GM18502 (cell line): Measurements from ENCODE around the gene SRPK2.

ENCODE experiments used
- ATAC-seq: cut with Tn5 transposase; IDR thresholded peaks from one replicate; pipeline ENCODE4 v1.9.1; 2021; ENCODE audit warnings: mild to moderate bottlenecking; ENCODE audit not compliant: unreplicated experiment, poor library complexity

SRPK2 gene

DNA sequence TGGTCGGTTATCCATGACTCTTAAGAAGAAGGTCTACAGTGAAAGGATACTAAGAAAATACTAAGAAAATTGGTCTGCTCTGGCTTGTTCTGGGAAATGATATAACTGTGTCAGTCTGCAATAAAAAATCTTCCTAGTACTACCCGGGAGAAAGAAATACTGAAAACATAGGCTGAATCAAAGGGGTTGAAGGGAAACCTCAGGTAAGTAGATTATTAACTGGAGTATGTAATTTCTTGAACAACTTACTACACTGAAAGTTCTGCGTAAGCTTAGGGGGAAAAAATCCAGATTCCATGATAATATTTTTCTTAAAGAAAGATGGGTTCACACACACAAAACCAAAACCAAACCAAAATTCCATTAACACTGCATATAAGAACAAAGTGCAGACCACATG lies 231.4 kb downstream of the SRPK2 start:
- ATAC-seq = no peak

DNA sequence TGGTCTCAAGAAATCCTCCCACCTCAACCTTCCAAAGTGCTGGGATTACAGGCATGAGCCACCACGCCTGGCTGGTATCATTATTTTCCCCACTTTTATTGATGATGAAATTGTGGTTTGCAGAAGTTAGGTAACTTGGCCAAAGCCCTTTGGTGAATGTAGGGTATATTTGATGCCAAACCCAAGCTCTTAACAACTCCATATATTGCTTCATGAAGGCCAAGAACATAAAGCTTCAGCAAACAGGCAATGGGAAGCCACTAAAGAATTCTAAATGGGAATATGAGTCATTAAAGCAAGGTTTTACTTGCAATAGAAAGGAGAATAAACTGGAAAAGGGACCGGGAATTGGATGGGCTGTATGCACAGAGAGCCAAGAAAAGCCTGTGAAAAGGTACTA lies 232.0 kb downstream of the SRPK2 start:
- ATAC-seq = no peak

DNA sequence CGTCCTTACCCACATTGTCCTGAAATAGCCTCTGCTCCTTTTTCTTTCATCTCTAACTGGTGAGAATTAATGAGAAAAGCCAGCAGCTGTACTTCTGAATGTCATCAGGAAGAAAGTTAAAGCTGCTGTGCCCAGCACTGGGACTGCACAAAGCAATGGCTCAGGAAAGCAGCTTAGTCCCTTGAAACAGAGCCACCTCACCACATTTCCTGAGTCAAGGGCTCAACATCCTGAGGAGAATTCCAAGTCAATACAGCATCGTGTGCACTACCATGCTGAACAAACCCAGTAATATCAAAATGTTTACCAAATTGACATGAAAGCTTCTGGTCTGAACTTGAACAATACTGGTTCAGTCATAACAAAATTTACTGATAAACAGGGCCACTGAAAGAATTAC lies 234.6 kb downstream of the SRPK2 start:
- no peak for ATAC-seq

DNA sequence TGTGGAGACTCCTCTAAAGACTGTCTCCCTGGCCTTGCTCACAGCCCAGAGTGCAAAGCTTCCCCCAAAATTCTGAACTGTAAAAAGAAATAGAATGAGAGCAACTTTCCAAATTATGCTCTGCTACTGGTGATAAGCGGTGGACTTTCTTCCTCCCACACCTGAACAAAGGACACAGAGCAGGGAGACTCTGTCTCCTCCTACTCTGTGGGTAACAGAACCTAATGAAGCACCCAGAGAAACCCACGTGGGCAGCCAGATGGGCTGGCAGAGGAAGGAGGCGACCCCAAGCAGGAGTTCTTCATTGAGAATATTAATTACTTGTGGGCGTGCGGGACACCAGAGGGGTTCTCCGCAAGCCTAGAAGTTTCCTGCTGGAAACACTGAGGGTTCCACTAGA lies 235.2 kb downstream of the SRPK2 start:
- no peak for ATAC-seq

DNA sequence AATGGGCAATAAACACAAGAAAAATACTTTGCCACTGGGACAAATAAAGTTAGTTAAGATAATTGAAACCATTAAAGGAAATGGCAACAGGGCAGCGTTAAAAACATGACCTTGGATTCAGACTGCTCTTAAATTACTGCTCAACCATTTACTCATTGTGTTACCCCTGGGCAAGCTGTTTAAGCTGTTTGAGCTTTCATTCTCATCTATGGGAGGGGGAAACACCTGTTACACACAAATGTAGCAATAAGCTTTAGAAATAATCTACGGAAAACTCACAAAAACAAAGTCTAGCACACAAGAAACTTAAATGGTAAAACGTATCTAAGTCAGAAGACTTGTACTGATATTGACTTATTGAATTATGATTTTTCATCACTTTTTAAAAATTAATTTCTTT lies 237.6 kb downstream of the SRPK2 start:
- no peak for ATAC-seq

DNA sequence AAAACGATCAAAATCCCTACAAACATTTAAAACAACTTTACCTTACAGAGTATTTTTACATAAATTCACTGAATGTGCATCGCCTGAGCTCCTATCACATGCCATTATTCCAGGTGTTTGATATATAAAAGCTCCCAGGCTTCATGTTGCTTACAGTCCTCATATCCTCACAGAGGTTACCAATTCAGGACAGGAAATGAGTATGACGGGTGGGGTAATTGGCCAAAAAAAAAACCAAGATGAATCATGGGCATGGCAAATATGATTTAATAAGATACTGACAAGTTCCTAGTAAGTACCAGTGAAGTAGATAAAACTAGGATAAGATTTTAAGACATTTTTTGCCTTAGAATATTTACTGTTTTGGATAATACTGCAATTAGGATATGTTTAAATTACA lies 238.9 kb downstream of the SRPK2 start:
- no peak for ATAC-seq

DNA sequence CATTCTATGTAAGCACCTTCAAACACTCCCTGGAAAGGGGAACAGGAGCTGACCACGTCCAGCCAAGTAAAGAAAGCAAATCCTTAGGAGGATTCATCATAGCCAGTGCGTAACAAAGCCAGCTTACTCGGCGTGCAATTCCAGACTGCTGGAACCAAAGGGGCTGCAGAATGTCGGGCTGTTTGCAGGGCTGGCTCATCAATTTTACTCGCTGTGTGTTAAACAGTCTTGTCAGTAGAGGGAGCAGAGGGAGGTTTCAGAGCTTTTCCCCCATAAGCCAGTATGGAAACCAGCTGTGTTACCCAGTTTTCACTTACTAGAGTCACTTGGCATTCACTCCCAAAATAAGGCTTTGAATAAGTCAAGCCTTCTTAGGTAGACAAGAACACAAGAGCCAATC lies 247.7 kb downstream of the SRPK2 start:
- no peak for ATAC-seq

DNA sequence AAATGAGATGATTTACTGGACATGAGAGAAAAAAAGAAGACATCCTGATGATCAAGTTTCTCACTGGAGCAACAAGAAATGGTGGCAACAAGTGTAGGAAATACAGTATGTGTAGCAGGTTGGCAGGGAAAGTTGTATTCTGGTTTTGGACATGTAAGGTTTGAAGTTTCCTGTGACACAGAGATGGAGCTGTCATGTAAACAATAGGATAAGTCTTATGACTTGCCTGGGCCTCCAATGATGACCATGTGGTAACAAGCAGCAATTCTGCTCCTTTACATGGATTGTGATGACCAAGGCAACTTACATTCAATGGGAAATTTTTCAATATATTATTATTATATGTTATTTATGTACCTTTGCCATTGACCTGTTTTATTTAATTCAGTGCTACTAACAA lies 249.3 kb downstream of the SRPK2 start:
- ATAC-seq = no peak

DNA sequence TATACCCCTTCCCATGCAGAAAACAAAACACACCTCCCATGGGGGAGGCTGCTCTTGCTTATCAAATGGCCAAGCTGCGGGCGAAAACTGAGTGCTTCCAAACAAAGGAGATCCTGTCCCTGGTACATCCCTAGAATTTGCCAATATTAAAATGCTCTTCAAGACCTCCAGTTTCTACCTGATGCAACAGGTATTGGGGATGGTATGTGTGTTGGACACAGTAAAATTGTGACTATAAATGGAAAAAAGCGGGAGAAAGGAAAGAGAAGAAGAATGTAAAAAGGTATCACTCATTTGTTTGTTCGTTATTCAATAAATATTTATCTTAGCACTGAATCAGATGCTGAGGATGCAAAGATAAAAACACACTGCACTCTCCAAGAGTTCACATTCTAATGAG lies 250.8 kb downstream of the SRPK2 start:
- ATAC-seq = no peak

DNA sequence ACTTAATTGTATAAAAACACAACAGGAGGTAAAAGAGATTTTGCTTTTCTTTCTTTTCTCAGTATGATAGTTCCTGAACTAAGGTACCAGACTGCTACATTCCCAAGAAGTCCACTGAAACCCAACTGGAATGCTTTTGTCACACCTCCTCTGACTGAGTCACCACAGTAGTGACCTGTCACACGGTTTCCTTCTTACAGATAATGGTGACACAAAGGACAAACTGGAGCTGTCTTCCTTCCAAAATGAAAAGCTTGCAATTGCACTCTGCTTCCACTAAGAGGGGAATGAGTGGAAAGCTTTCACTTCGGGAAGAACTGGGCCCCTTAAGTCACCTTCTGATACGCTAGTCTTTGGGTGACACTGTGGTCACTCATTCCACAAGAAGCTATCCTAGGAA lies 252.5 kb downstream of the SRPK2 start:
- ATAC-seq = no peak

DNA sequence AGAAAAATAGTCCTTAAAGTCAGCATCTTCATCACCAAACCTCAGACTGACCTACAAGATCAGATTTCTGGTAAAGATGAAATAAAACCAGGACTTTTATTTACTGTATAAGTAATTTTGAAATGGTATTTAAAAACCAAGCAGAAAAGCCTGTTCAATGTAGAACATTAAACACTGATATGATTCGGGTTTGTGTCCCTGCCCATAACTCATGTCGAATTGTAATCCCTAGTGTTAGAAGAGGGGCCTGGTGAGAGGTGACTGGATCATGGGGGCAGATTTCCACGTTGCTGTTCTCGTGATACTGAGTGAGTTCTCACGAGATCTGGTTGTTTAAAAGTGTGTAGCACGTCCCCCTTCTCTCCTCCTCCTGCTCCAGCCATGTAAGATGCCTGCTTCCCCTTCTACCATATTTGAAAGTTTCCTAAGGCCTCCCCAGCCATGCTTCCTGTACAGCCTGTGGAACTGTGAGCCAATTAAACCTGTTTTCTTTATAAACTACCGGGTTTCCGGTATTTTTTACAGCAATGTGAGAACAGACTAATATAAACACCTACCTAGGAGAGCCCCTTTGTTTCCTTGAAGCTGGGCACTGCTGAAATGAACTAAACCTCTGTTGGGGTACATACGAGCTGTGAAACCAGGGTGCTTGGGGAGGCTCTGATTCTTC lies 254.6 kb downstream of the SRPK2 start:
- ATAC-seq = no peak

DNA sequence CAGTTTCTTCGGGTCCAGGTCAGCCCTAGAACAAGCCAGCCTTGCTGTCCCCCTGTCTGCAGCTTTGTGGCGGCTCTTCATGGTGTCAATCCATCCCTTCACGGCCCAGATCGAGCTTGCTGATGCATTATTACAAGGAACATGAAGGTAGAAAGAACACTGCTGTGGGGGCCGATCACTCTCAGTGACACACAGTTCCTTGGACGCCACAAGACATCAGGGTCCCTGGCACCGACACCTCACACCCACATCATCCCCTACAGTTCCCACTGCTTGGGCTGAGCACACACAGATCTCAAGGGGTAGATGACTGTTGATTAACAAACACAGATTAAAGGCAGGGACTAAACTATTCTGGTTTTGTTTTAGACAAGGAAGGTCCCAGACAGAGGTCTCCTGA lies 255.4 kb downstream of the SRPK2 start:
- ATAC-seq = no peak

DNA sequence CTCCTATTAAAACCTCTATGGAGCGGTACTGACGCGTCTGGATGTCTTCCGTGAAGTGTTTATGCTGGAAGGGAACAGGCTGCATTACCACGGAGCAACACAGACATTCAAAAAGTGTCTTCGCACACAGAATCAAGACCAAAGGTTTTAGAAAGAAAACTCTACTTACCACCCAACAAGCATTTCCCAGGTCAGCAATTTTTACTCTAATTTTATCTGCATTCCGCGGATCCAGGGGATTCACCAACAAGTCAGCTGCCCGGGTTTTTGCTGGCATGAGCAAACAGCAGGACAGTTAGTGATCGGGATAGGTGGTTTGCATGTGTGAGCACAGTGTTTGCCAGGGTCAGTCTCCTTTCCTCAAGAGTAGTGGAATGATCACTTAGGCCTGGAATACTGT lies 255.9 kb downstream of the SRPK2 start:
- no peak for ATAC-seq

DNA sequence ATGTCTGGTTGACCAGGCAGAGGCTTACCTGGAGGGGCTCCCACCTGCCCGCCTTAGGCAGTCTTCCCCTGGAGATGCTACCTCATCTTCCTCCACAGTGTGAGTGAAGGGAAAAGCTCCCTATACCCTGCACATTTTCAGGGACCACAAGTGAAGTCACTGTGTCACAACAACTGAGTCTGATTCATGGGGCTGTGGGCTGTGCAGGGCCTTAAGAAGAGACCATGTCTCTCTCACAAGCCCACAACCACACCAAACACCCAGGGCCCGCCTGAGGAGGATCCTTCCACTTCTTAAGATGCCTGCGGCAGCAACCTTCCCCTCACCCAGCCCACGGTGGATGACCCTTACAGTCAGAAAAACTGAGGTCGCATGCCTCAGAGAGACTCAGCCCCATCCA lies 256.4 kb downstream of the SRPK2 start:
- no peak for ATAC-seq

DNA sequence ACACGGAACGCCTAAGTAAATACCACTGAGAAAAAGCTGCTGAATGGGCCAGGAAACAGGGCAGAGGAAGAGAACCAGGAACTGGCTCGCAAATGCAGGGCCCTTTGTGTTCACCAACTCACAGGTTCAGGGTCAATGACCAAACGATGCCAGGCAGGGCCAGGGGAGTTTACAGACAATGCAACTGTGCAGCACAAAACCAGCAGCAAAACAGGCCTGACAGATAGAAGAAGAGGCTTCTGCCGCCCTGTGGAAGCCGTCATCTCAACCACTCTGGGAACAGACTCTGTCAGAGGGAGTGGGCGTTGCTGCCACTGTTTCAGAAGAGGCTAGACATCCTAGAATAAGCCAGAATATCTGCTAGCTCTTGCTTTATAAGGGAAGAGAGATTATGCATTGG lies 256.8 kb downstream of the SRPK2 start:
- ATAC-seq = no peak

DNA sequence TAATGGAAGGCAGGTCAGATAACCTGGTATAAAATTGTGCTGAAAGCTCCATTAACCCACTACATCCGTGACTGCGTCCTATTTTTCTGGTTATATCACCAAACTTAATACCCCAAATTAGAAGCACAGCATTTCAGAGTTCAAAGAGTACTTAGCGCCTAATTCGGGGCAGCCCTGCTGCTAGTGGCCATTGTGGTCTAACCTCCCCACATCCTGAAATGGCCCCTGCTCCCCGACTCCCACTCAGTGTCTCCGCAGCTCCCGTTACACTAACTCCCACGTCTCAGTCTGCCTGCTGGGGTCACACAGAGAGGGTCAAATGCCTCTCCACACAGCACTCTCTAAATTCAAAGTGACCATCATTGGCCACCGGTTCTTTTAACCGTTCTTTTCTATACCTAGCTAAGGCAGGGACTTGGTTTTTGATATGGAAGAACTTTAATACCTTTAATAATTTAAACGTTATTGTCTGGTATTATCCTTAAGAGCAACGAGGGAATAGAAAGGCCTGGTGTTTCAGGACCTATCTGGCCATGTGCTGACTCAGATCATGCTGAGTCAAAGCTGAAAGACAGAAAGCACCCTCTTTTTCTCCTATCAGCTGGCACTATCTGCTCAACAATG lies 257.6 kb downstream of the SRPK2 start:
- peak; percentile 74 for ATAC-seq

DNA sequence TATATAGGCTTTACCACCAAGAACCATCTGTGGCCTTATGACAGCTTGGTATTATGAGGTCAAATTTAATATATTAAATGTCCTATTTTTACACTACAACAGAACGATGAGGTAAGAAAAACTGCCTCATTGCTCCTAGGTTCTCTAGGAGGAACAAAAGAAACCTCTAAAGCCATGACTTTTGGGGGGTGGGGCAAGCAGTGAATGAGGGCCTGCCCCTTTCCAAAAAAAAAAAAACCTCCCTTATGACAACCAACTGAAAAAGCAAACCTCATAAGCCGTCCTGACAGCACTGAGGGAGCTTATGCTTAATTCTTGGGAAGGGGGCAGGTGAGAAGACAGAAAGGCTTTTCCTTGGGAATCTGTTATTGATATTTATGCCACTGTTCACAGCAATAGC lies 258.1 kb downstream of the SRPK2 start:
- ATAC-seq = no peak

DNA sequence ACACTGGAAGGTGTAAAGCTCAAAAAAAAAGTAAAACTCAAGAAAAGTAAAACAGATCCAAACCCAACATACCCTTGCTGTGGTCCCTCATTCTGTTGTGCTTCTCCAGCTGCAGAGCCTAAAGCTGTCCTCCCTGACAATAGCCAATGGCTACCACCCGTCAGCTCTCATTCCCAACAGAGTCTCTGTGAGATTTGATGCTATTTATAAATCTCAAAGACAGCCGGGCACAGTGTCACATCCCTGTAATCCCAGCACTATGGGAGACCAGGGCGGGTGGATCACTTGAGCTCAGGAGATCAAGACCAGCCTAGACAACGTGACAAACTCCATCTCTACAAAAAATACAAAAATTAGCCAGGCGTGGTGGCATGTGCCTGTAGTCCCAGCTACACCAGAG lies 258.7 kb downstream of the SRPK2 start:
- no peak for ATAC-seq

DNA sequence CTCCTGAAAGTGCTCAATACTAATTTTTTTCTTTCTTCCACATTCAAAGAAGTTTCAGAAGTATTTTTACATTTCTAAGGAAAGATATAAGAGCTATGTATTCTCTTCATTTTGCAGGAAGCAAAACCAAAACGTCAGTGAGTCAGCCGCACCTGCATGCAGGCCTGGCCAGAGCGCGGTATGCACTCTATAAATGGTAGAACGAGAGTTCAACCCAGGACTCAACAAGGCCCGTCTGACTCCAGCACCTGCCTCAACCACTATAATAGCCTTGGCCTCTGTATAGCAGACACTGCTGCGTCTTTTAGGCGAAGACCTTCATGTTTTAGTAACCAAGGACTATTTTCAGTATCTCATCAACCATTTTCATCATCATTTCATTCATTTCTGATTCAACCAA lies 261.5 kb downstream of the SRPK2 start:
- no peak for ATAC-seq

DNA sequence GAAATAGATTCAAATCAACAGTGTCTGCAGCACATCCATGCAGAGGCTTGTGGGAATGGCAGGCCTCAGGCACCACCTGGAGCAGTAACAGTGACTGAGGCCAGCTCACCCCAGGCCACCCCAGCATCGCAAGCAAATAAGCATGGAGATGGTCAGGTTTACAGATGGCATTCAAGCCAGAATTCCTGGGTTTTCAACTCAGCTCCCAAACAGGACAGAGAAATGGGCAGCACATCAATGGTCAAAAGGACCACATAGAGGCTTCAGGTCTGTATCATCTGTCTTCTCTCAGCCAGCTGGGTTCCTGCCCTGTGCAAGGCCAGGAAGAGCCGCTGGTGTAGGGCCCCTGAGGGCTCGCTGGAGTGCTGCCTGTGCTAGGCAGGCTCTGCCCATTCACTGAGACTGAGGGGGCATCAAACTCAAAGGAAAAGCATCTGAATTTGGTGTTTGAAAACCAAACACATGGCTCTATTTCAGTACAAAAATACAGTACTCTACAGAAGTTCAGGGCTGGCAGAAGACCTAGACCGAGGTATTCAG lies 262.2 kb downstream of the SRPK2 start:
- ATAC-seq = no peak

DNA sequence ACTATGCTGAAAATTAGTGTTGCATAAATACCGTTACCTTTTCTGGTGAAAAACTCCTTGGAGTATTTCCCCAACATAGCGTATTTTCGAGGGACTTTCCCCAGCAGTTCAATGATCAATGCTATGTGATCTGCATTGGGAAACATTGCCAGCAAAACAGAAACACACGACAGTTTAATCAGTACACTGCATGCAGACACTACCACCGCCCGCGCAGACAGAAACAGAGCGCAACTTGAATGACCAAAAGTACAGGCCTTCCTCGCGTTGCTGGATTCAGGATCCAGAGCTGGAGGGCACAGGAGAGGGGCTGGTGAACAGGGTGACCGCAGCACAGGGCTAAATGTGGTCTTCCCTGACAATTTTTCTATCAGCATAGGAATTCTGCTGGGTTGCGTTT lies 263.0 kb downstream of the SRPK2 start:
- ATAC-seq = no peak

DNA sequence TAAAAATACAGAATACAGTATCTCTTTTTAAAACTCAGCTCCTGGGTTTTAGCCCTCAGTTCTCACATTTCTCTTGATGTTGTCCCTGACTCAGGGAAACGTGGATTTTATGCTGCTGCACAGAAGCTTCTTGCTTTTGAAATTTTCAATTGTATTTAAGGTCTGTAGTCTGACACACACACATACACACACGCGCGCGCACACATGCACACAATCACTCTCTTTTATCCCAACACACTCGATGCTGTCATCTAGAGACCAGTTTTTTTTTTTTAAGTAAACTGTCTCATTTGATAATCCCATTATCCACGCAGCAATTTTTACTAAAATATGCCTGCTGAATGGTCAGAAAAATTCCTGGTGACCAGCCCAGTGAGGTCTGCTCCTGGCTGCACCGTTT lies 266.1 kb downstream of the SRPK2 start:
- ATAC-seq = no peak
